K562 (cell line): Measurements from ENCODE around the gene CCDC201. TPM values are rescaled to one million over a fixed set of nuclear protein-coding genes. Genes with fewer than 3 reads are reported as not detected.

Experiments
- CBX5 ChIP-seq: IDR thresholded peaks from 2 replicates; pipeline ENCODE4 v1.6.1; 2014; ENCODE audit warnings: low read depth, borderline replicate concordance
- ZBTB40 ChIP-seq, 2 experiments: fragments of 450-650 bp in 1 of 2; sonication (generic) in 1 of 2; formaldehyde crosslinking in 1 of 2; IDR thresholded peaks; 2 replicates each; pipeline versions ENCODE4 v1.7.1 to v1.9.0; 2016 to 2022; ENCODE audit warnings: inconsistent platforms in 1 of 2, mild to moderate bottlenecking in 1 of 2, missing genetic modification reagents in 1 of 2
- ZKSCAN8 ChIP-seq: fragments of 200-800 bp; sonication (Bioruptor generic); IDR thresholded peaks from 2 replicates; pipeline ENCODE4 v1.6.1; 2016; ENCODE audit warnings: missing genetic modification characterization, missing compliant biosample characterization
- ZNF395 ChIP-seq: fragments of 200-800 bp; sonication (Bioruptor generic); IDR thresholded peaks from 2 replicates; pipeline ENCODE4 v1.6.1; 2017; ENCODE audit warnings: missing genetic modification characterization, missing compliant biosample characterization
- polyA plus RNA-seq, 8 experiments: library from polyadenylated mRNA; depleted of rRNA in 4 of 8; stranded (reverse) in 5 of 8; unstranded in 3 of 8; fragments of >200 nt; fragmentation: Nextera tagmentation in 2 of 8; fragmentation: Illumina TruSeq in 1 of 8; extraction: Ambion mirVana in 2 of 8; extraction: Trizol in 1 of 8; gene quantifications; 2 replicates each; pipeline versions ENCODE4 v1.2.1 to v1.2.3, GENCODE V29; 2011 to 2014; ENCODE audit warnings: inconsistent platforms in 1 of 8, missing spikeins in 1 of 8
- total RNA-seq, 7 experiments: library from RNA; depleted of rRNA in 6 of 7; stranded (reverse); fragments of >200 nt in 6 of 7; fragmentation: Illumina TruSeq in 2 of 7; extraction: Trizol in 2 of 7; gene quantifications; 2 replicates each; pipeline versions ENCODE4 v1.2.1 to v1.2.3, GENCODE V29; 2011 to 2021; ENCODE audit warnings: low replicate concordance in 1 of 7

The CCDC201 gene
- total and polyA plus RNA-seq, 9 of the 15 experiments (the other 6 are each of a cell fraction or from before 2014, with no cell fraction given): not detected

GRCh38 chr7:45886931-45887667 lies 14.2 kb upstream of the CCDC201 start (continued):
- TF ChIP-seq ZBTB40 (IDR thresholded peaks at IDR 0.05) (no peak), ZBTB40 (CRISPR knock-in tag; IDR thresholded peaks at IDR 0.05) (no peak), CBX5 (no peak), ZNF395 (CRISPR knock-in tag) (no peak), ZKSCAN8 (CRISPR knock-in tag) (no peak)
